B cell (primary cell): Measurements from ENCODE around the gene OR56A3. TPM values are rescaled to one million over a fixed set of nuclear protein-coding genes. Genes with fewer than 3 reads are reported as not detected.

ENCODE experiments used
- ATAC-seq: fragments of 200-7000 bp; cut with Tn5 transposase; one replicate; pipeline ENCODE4 v1.10.0; 2021; ENCODE audit warnings: low read depth, mild to moderate bottlenecking, moderate number of reproducible peaks, moderate library complexity
- CTCF ChIA-PET: fragments of 350-600 bp; sonication (Branson Sonifier 250); formaldehyde crosslinking; loops from one replicate; lab custom pipeline; 2021; ENCODE audit warnings: antibody characterized with exemption, inconsistent platforms; lab: Charles Lee
- POLR2A ChIA-PET: fragments of 350-600 bp; sonication (Branson Sonifier 250); formaldehyde crosslinking; loops from one replicate; lab custom pipeline; 2021; ENCODE audit warnings: antibody characterized with exemption; lab: Charles Lee
- DNase-seq: peaks from one replicate; pipeline ENCODE4 v3.0.0; 2013
- H2AFZ ChIP-seq: 2 replicates; pipeline ENCODE4 v1.6.1; 2012; ENCODE audit warnings: mild to moderate bottlenecking, low read depth, low read length; ENCODE audit not compliant: insufficient read depth, poor library complexity, severe bottlenecking
- H3K27ac ChIP-seq, 2 donors: 1 replicate in 1 of 2; 2 replicates in 1 of 2; pipeline ENCODE4 v1.5.1; 2012 to 2013; ENCODE audit warnings: low read length in 2 of 2, mild to moderate bottlenecking in 2 of 2, moderate library complexity in 1 of 2
- H3K27me3 ChIP-seq, 4 experiments: fragments of 200-600 bp in 1 of 4; sonication (generic) in 1 of 4; replicated peaks in 1 of 4; 1 replicate in 2 of 4; 2 replicates in 2 of 4; pipeline versions ENCODE4 v1.6.1 to v1.7.0; 2013 to 2016; ENCODE audit warnings: low read length in 3 of 4, mild to moderate bottlenecking in 2 of 4, mixed read lengths in 1 of 4, moderate library complexity in 1 of 4; ENCODE audit not compliant: insufficient read depth in 4 of 4, control insufficient read depth in 3 of 4; ENCODE audit errors: control extremely low read depth in 1 of 4
- H3K36me3 ChIP-seq, 2 experiments: replicated peaks in 1 of 2; 1 replicate in 1 of 2; 2 replicates in 1 of 2; pipeline versions ENCODE4 v1.6.1 to v1.7.1; 2013; ENCODE audit warnings: low read length in 1 of 2; ENCODE audit not compliant: insufficient read depth in 2 of 2, control insufficient read depth in 1 of 2; ENCODE audit errors: control extremely low read depth in 1 of 2, extremely low read depth in 1 of 2
- H3K4me1 ChIP-seq, 2 donors: fragments of 200-600 bp in 1 of 2; sonication (generic) in 1 of 2; 1 replicate in 1 of 2; 2 replicates in 1 of 2; pipeline versions ENCODE4 v1.5.1 to v1.6.1; 2013 to 2017; ENCODE audit warnings: low read length in 2 of 2; ENCODE audit not compliant: control insufficient read depth in 2 of 2, insufficient read depth in 2 of 2
- H3K4me2 ChIP-seq: replicated peaks from 2 replicates; pipeline ENCODE3; 2012; ENCODE audit warnings: mild to moderate bottlenecking, low read depth, low read length; ENCODE audit not compliant: poor library complexity, severe bottlenecking
- H3K4me3 ChIP-seq, 5 experiments: fragments of 200-600 bp in 1 of 5; sonication (generic) in 1 of 5; 1 replicate in 3 of 5; 2 replicates in 2 of 5; pipeline versions ENCODE4 v1.5.1 to v1.7.0; 2011 to 2016; ENCODE audit warnings: low read length in 4 of 5, mild to moderate bottlenecking in 4 of 5, low read depth in 2 of 5, control low read depth in 1 of 5, moderate library complexity in 1 of 5; ENCODE audit not compliant: insufficient read depth in 1 of 5; ENCODE audit errors: control extremely low read depth in 1 of 5, extremely low read depth in 1 of 5
- H3K79me2 ChIP-seq: fragments of 200-600 bp; sonication (generic); one replicate; pipeline ENCODE4 v1.6.0; 2016; ENCODE audit warnings: low read length; ENCODE audit not compliant: control insufficient read depth, insufficient read depth
- H3K9ac ChIP-seq: fragments of 200-600 bp; sonication (generic); 2 replicates; pipeline ENCODE4 v1.6.1; 2017; ENCODE audit warnings: mild to moderate bottlenecking, low read length, moderate library complexity
- H3K9me3 ChIP-seq, 3 donors: one replicate each; pipeline versions ENCODE4 v1.6.1 to v1.7.1; 2013; ENCODE audit warnings: low read length in 2 of 3; ENCODE audit not compliant: control insufficient read depth in 2 of 3, insufficient read depth in 1 of 3; ENCODE audit errors: control extremely low read depth in 1 of 3
- H4K20me1 ChIP-seq: 2 replicates; pipeline ENCODE4 v1.6.0; 2012; ENCODE audit warnings: mild to moderate bottlenecking, low read length; ENCODE audit not compliant: insufficient read depth, control insufficient read depth, poor library complexity, severe bottlenecking
- H3K27ac Mint-ChIP-seq: one replicate; pipeline ENCODE4 v1.8.0; 2021; ENCODE audit warnings: mixed read lengths
- H3K27me3 Mint-ChIP-seq: one replicate; pipeline ENCODE4 v1.8.0; 2021; ENCODE audit warnings: mixed read lengths
- H3K4me1 Mint-ChIP-seq: one replicate; pipeline ENCODE4 v1.8.0; 2021; ENCODE audit warnings: mixed read lengths
- H3K4me3 Mint-ChIP-seq: one replicate; pipeline ENCODE4 v1.8.0; 2021; ENCODE audit warnings: mixed read lengths
- H3K9me3 Mint-ChIP-seq: one replicate; pipeline ENCODE4 v1.8.0; 2022; ENCODE audit warnings: mixed read lengths; ENCODE audit not compliant: insufficient read depth
- EZH2 ChIP-seq: IDR thresholded peaks from 2 replicates; pipeline ENCODE4 v1.6.1; 2012; ENCODE audit warnings: borderline replicate concordance, low read depth, mild to moderate bottlenecking, moderate library complexity, low read length; ENCODE audit not compliant: insufficient read depth, poor library complexity, severe bottlenecking
- WGBS: methylation state at CpG from one replicate; pipeline ENCODE4 v1.1.5; 2013; ENCODE audit warnings: missing lambda C conversion rate; ENCODE audit not compliant: insufficient coverage; 5-methylcytosine and 5-hydroxymethylcytosine counted together
- intact Hi-C: fragments of 100-400 bp; cut with micrococcal nuclease; formaldehyde crosslinking; loops from one replicate; pipeline ENCODE4 v1.10.0; 2022
- polyA plus RNA-seq: library from polyadenylated mRNA; depleted of rRNA; stranded (reverse); fragments of >200 nt; gene quantifications from 2 replicates; pipeline ENCODE4 v1.2.3, GENCODE V29; 2012
- total RNA-seq, 2 donors: library from RNA; stranded (reverse); fragments of 120-200 nt in 1 of 2; gene quantifications; 1 replicate in 1 of 2; 2 replicates in 1 of 2; pipeline versions ENCODE4 v1.2.3 to v1.2.4, GENCODE V29; 2013 to 2022
- TF ChIP-seq, protein P1 (sequence below): fragments of 200-600 bp; IDR thresholded peaks from one replicate; pipeline ENCODE4 v1.8.0; 2022; ENCODE audit warnings: antibody characterized with exemption, mild to moderate bottlenecking

OR56A3 gene
- total and polyA plus RNA-seq, 2 donors (not counting 1 experiment from before 2014, with no cell fraction given) = not detected

DNA sequence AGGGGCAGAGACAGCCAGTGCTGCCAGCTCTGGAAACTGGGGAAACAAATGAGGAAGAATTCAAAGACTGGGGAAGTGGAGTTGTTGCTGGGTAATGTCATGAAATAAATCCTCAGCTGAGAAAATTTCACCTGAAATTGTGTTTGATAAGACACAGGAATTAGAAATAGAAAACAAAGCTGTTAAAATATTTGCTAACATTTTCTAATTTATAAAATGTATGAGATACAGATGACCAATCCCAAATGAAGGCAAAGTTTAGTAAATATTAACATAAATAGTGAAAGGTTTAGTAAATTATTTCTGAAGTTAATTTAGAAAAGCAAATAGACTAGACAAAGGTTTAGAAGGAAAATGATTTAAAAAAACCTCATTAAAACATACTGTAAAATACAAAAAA lies 26.3 kb downstream of the OR56A3 start, which contains the start of gene OR56A5:
Gene OR56A5, minus strand, starts transcription at position 101 of the 400 bp plus-strand sequence. Its CDS starts 0 bp downstream, at position 101.
- no peak within 1 kb of the TSS for H2AFZ ChIP-seq
- H3K79me2 ChIP-seq = no peaks in the 10 kb centered on the region
- Mint-ChIP-seq H3K27me3 (peaks cover 4% of the 10 kb centered on the region), H3K9me3 (peaks cover 4% of the 10 kb centered on the region), H3K4me1 (no peaks in the 10 kb centered on the region), H3K4me3 (no peak within 1 kb of the TSS), H3K27ac (no peak within 1 kb of the TSS)
- peaks cover 2 to 4% (median 3%) of the 10 kb centered on the region in 3 donors for H3K9me3 ChIP-seq
- H3K27me3 ChIP-seq = no peaks in the 10 kb centered on the region
- H3K4me1 ChIP-seq = no peaks in the 10 kb centered on the region
- H3K36me3 ChIP-seq = no peaks in the 10 kb centered on the region
- H4K20me1 ChIP-seq = no peaks in the 10 kb centered on the region
- ATAC-seq = no peak
- ChIA-PET POLR2A (no interaction called here), CTCF (no interaction called here)
- no peak within 1 kb of the TSS for H3K4me2 ChIP-seq
- no peak within 1 kb of the TSS for H3K27ac ChIP-seq
- H3K9ac ChIP-seq = no peak within 1 kb of the TSS
- no peak for DNase-seq
- intact Hi-C loops = no loop called here
- no peak within 1 kb of the TSS for H3K4me3 ChIP-seq
- TF ChIP-seq, protein P1, sequence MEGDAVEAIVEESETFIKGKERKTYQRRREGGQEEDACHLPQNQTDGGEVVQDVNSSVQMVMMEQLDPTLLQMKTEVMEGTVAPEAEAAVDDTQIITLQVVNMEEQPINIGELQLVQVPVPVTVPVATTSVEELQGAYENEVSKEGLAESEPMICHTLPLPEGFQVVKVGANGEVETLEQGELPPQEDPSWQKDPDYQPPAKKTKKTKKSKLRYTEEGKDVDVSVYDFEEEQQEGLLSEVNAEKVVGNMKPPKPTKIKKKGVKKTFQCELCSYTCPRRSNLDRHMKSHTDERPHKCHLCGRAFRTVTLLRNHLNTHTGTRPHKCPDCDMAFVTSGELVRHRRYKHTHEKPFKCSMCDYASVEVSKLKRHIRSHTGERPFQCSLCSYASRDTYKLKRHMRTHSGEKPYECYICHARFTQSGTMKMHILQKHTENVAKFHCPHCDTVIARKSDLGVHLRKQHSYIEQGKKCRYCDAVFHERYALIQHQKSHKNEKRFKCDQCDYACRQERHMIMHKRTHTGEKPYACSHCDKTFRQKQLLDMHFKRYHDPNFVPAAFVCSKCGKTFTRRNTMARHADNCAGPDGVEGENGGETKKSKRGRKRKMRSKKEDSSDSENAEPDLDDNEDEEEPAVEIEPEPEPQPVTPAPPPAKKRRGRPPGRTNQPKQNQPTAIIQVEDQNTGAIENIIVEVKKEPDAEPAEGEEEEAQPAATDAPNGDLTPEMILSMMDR = no peak
- no peak for TF ChIP-seq EZH2

DNA sequence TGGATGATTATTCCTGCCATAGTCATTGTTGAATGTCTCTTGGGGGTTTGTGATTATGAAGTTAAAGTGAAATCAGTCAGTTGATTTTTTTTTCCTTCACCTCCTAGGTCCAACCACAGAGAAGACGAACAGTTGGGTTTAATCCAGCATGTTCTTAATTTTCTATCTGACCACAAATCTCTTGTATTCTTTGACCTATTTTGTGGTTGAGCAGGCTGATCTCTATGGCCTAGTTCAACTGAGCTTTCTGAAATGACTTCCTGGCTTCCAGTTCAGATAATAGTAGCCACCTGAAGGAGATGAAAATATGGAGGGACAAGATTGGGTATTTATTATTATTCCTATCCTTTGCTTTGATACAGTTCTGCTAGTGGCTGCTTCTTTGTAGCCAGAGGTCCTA lies 31.5 kb downstream of the OR56A3 start:
- H3K4me1 Mint-ChIP-seq = no peaks in the 10 kb centered on the region
- Histone ChIP-seq H3K79me2 (no peaks in the 10 kb centered on the region), H2AFZ (no peak overlapping the region), H3K4me3 (no peak overlapping the region), H4K20me1 (no peaks in the 10 kb centered on the region), H3K27me3 (no peaks in the 10 kb centered on the region), H3K27ac (no peak overlapping the region), H3K4me2 (no peak overlapping the region), H3K36me3 (no peaks in the 10 kb centered on the region), H3K4me1 (no peaks in the 10 kb centered on the region), H3K9ac (no peak overlapping the region), H3K9me3 (no peaks in the 10 kb centered on the region)
- ChIA-PET CTCF (no interaction called here), POLR2A (no interaction called here)
- no peak overlapping the region for H3K27ac Mint-ChIP-seq
- no CpG with 5 or more reads among the region's 1 CpG for WGBS
- peaks cover 4% of the 10 kb centered on the region for H3K9me3 Mint-ChIP-seq
- TF ChIP-seq, protein P1 = no peak
- TF ChIP-seq EZH2 = no peak
- intact Hi-C loops = no loop called here
- H3K27me3 Mint-ChIP-seq = no peaks in the 10 kb centered on the region
- no peak for DNase-seq
- no peak for ATAC-seq
- no peak overlapping the region for H3K4me3 Mint-ChIP-seq
